SIG-M5 treated with dmso at 0.1 percent for 504 hours (cell line): ENCODE results near the gene MAGEC3.
A peak's percentile ranks its signal among the peaks of the same experiment; 100 is the strongest.
"Not testable (repeated sequence)": the region's sequence is repeated elsewhere in the genome, so short reads cannot be mapped to it uniquely, and the experiment has no call there.

Source experiments
- DNase-seq: peaks from one replicate; lab custom pipeline; 2025; ENCODE audit not compliant: unreplicated experiment; lab: John Stamatoyannopoulos, UW

The MAGEC3 gene, protein sequence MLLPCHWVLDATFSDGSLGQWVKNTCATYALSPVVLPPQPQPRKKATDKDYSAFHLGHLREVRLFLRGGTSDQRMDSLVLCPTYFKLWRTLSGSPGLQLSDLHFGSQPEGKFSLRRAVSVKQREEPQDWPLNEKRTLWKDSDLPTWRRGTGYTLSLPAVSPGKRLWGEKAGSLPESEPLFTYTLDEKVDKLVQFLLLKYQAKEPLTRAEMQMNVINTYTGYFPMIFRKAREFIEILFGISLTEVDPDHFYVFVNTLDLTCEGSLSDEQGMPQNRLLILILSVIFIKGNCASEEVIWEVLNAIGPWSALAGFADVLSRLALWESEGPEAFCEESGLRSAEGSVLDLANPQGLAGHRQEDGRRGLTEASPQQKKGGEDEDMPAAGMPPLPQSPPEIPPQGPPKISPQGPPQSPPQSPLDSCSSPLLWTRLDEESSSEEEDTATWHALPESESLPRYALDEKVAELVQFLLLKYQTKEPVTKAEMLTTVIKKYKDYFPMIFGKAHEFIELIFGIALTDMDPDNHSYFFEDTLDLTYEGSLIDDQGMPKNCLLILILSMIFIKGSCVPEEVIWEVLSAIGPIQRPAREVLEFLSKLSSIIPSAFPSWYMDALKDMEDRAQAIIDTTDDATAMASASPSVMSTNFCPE

DNA sequence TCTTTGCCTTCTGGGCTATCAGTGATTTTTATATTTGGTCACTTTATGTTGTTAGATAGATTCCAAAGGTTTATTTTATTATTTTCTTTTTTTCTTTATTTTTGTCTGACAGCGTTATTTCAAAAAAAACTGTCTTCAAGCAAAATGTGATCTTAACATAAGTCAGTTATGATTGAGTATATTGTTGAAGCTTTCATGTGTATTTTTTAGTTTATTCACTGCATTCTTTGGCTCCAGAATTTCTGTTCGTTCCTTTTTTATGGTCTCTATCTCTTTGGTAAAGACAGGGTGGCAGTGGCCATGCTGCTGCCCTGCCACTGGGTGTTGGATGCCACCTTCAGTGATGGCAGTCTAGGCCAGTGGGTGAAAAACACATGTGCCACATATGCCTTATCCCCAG is at the start of gene MAGEC3:
TSS of gene MAGEC3 (plus strand) at position 301 of the 400 bp plus-strand sequence. CDS start at position 301, 0 bp downstream.
- DNase-seq: no peak

DNA sequence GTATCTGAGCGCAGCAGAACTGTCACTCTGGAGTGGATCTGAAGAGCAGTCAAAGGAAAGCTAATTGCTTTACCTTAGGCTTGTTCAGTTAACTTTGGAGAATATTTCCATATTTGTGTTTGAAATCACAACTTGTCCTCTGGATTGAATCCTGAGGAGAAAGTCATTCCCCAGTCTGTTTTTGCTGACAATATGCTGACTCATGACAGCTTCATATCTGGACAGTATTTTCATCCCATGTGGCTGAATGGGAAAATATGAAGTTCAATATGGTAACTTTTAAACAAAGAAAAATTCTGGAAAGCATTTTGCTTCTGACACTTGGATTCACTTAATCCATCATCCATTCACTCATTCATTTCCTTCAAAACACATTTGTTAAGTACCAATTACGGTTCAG is 46.3 kb upstream of the MAGEC3 start:
- DNase-seq: no peak

DNA sequence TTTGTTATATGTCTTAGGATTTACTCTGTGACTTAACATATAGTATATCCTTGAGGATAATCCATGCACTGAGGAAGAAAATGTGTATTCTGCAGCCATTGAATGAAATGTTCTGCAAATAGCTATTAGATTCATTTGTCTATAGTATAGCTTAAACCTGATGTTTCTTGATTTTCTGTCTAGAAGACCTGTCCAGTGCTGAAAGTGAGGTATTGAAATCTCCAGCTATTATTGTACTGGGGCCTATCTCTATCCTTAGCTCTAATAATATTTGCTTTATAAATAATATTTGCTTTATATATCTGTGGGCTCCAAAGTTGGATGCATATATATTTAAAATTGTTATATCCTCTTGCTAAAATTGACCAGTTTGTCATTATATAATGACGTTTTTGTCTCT is 26.7 kb upstream of the MAGEC3 start:
- no peak for DNase-seq

DNA sequence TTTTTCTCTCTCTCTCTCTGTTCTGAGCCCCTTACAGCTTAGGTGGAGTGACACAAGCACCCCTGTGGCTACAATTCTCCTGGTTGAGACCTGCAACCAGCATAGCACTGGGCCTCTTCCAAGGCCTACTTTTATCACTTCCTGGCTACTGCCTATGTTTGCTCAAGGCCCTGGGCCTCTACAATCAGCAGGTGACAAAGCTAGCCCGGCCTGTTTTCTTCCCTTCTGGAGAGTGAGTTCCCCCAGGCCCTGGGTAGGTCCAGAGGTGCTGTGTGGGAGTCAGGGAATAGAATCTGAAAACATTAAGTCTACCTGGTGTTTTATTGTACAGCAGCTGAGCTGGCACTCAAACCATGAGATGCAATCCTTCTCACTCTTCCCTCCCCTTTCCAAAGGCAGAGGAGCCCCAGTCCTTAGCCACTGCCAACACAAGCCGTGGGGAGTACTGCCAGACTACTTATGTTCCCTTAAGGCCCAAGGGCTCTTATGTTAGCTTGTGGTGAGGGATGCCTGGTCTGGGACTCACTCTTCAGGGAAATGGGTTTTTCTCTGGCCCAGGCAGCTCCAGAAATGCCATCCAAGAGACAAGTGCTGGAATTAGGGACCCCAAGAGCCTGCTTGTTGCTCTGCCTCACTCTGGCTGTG is 23.8 kb upstream of the MAGEC3 start:
- DNase-seq: peak; percentile 27

DNA sequence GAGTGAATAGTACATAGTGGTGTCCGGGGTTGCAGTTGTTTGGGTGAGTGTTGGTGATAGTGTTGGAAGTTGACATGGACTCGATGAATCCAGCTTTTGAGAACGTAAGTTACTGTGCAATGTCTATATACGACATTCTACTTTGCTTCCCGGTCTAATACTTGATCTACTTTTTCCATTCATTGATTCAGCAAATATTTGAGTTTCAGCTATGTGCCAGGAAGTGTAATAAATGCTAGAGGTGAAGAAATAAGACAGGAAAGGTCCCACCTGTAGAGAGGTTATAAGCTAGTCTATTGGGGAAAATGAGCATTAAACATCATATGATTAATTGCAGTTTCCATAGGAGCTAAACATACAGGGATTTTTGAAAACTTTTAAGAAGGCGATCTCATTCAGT is 22.2 kb upstream of the MAGEC3 start:
- no peak for DNase-seq

DNA sequence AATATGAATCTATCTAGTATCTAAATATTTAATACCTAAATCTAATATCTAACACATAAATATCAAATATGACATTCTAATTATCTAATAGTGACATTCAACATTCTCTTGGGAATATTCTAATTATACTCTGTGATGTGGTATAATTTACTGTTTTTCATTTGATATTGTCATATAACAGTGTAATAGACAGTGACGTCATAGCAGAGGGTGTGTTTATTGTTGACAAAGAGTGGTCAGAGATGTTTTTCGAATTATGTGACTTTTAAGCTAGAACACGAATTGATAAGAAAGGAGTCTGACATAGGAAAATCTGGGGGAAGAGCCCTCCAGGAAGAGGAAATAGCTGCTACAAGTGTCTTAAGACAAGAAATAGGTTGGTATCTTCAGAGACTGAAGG is 5.9 kb upstream of the MAGEC3 start:
- DNase-seq: no peak

DNA sequence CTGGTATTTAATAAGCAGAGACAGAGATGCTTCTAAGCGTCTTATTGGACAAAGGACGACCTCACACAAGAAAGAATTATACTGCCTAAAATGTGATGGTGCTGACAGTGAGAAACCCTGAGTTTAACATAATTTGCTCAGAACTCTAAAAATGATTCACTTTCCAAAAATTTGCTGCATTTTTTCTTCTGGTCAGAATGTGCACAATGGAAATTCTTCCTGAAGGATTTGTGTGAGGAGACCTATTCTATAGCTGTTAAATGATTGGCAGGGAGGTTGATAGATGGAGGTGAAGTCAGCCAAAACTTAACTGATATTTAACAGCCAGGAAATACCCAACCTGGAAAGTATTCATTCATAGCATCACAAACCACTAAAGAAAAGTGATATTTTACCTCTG is 1.7 kb downstream of the MAGEC3 start:
- no peak for DNase-seq

DNA sequence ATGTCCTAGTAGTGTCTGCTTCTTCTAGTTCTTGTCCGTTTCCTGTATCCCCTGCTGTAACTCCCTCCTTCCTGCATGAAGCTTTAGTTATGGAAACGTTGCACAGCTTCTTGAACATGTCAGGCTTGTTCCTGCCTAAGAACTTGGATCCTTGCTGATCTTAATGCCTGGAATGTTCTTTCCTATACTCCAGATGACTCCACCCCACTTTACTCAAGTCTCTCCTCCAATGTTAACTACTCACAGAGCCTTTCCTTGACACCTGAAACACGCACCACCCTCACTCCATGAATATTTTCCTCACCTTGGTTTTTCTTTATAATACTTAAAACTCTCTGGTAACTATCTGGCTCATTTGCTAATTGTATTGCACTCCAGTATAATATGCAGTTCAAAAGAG is 19.4 kb downstream of the MAGEC3 start:
- DNase-seq: no peak

DNA sequence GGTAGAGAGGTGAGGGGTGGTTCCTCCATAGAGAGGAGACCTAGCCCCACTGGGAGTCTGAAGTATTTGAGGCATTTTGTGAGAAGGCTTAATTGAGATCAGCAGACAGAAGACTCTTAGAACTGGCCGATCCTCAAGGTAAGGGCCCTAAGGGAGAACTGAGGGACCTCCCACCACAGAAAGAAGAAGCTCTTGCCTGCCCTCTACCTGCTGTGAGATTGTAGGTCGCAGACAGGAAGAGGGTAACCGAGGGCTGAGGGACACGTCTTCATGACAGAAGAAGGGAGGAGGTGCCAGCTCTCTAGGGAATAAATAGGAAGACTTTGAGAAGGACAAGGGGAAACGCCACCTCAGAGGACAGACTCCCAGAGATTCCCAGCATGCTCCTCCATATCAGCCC is 41.5 kb downstream of the MAGEC3 start:
- DNase-seq: no peak

DNA sequence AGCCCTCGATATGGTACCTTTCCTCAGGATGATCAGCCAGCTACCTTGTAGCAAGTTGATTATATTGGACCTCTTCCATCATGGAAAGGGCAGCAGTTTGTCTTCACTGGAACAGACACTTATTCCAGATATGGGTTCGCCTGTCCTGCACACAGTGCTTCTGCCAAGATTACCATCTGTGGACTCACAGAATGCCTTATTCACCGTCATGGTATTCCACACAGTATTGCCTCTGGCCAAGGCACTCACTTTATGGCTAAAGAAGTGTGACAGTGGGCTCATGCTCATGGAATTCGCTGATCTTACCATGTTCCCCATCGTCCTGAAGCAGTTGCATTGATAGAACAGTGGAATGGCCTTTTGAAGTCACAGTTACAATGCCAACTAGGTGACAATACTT is 50.7 kb downstream of the MAGEC3 start:
- DNase-seq: not testable (repeated sequence)

DNA sequence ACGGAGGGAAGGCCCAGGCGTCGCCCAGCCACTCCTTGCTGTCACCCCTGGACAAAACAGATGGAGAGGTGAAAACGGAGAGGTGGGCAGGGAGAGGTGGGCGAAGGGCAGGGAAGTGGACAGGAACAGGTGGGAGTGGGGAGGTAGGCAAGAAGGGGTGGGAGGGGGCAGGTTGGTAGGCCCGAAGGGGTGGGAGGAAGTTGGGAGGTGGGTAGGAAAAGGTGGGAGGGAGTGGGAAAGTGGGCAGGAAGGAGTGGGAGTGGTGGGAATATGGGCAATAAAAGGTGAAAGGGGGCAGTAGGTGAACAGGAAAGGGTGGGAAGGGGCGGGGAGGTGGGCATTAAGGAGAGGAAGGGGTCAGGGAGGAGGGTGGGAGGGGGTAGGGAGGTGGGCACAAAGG is 56.6 kb downstream of the MAGEC3 start:
- no peak for DNase-seq

DNA sequence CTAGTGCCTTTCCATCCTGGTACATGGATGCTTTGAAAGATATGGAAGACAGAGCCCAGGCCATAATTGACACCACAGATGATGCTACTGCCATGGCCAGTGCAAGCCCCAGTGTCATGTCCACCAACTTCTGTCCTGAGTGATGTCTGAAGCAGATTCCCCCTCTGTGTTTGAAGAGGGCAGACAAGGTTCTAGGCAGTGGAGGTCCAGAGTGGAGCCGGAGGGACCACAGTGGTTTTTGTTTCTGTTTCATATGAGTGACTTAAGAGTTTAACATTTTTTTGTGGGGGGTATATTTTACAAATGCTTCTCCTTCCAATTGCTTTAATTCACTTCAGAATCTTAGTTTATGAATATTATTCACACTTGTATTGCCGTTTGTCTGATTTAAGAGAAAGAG is 59.6 kb downstream of the MAGEC3 start:
- no peak for DNase-seq

DNA sequence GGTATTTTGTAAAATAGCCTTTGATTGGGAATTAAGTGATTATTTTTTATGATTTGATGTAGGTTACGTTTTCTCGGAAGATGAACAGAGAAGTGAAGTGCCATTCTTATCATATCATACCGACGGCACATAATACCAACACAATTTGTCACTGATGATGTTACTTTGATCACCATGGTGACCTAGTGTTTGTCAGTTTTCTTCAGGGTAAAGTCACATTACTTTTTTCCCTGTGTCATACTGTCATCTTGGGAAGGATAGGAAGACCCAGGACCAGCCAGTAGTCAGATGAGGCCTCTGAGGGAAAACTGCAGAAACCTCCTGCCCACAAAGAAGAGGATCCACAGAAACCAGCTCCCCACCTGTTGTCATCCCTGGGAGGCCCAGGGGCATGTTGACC is 64.2 kb downstream of the MAGEC3 start:
- DNase-seq: no peak

DNA sequence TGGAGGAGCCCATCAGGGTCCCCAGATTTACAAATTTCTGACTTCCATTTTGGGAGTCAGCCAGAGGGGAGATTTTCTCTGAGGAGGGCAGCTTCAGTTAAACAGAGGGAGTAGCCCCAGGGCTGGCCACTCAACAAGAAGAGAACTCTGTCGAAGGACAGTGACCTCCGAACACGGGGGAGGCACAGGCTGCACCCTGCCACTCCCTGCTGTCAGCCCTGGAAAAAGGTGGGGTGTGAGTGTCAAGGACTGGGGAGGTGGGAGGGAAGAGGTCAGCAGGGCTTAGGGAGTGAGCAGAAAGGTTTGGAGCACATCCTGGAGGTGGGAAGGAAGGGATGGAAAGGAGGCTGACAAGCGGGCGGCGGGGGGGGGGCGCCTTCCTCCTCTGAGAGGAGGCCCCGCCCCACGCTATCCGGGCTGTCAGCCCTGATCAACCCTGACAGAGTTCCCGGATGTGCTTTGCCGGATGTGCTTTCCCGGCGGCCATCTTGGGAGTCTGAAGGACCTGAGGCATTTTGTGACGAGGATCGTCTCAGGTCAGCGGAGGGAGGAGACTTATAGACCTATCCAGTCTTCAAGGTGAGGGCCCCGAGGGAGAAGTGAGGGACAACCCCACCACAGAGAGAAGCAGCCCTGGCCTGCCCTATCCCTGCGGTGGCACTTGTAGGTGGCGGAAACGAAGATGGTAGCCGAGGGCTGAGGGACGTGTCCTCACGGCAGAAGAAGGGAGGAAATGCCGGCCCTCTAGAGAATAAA is 65.5 kb downstream of the MAGEC3 start, which contains the start of gene MAGEC1:
TSS of gene MAGEC1 (plus strand) at position 495 of the 756 bp plus-strand sequence. CDS start 1,179 bp downstream, outside the sequence.
- DNase-seq: no peak

DNA sequence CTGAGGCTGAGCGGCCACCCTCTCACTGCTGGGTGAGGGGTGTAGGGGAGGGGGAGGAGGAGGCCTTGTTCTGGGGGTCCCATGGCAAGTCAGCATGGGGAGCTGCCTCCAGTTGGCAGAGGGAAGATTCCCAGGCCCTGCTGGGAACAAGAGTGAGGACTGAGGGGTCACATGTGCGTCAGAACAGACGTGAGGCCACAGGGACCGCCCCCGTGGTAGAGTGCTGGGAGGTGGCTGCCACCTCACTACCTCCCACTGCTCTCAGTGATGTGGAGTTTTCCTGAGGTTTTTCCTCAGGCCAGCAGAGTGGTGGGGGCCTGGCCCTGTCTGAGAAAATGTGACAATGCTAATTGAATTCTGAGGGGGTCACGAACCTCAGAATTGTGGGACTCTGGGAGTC is 66.1 kb downstream of the MAGEC3 start:
- DNase-seq: no peak

DNA sequence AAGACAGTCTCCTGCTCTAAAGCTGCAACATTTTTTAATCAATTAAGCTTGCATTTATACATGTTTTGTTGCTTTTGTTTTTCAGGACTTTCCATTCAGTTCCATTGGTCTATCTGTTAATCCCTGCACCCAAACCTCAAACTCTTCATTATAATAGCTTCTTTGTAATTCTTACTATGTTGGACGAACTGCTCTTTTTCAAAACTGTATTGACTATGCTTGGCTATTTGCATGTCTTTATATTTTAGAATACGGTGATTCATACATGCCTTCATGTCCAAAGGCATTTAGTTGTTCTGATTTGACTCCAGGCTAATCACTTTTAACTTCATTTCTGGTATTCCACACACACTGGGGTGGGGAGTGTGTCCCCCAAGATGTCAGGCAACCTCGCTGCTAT is 79.7 kb downstream of the MAGEC3 start:
- no peak for DNase-seq

DNA sequence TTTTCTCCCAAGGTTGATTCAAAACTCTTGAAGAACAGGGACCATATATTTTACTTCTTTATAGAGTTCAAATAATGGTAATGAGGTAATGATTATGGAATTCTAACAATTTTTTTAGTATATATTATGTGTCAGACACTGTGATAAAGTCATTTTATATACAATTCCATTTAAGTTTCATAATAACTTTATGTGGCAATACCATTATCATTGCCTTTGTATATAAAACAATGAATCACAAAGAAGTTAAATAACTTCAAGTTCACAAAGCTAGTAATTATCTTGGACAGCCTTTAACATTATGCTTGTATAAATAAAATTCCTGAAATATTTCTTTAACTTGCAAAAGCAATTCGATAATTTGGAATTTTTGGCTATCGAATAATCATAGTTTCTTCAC is 86.2 kb downstream of the MAGEC3 start:
- no peak for DNase-seq

DNA sequence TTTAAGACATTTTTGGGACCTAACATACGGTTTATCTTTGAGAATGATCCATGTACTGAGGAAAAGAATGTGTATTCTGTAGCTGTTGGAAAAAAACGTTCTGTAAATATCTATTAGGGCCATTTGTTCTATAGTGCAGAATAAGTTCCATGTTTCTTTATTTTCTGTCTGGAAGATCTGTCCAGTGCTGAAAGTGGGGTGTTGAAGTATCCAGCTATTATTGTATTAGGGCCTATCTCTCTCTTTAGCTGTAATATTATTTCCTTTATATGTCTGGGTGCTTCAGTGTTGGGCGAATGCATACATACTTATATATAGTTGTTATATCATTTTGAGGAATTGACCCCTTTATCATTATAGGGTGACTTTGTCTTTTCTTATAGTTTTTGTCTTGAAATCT is 90.3 kb downstream of the MAGEC3 start:
- no peak for DNase-seq

DNA sequence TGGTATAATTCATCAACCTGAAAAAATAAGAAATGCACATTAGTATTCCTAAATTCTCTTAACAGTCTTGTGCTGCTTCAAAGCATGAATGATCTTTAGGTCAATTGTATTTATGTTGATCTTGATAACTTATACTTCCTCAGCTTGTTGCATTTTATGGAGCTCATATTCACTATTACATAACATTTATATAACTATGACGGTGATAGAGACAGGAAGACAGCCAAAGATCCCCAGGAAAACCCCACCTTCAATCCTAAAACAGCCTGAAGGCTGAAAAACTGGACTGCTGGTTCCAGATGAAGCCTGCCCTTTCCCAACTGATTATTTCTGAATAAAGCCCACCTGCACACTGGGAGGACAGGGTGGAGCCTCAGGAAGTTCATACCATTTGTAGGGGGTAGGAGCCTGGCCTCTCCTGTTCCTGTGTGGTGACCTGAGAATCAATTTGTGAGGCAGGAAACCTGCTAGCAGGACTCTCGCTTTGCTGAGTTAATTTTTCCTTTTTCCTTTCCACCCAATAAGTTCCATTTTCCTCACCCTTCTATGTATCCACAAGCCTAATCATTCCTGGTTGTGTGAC is 96.0 kb downstream of the MAGEC3 start:
- DNase-seq: no peak

DNA sequence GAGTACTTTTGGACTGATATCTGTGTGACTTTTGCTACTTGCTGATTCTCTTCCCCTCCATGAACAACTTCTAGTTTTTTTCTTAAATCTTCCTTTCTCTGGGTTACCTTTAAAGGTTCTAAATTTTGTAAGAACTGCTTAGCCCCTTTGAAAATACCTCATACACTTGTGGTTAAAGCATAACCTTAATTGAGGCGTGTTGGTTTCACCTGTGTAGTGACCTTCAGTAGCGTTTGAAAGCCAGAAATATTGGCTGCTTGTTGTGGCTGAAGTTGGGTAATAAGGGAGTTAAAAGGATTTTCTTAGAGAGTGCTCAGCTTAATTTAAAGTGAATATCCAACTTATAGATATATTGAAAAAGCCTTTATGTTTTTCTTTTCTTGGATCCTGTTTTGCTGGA is 97.5 kb downstream of the MAGEC3 start:
- no peak for DNase-seq

DNA sequence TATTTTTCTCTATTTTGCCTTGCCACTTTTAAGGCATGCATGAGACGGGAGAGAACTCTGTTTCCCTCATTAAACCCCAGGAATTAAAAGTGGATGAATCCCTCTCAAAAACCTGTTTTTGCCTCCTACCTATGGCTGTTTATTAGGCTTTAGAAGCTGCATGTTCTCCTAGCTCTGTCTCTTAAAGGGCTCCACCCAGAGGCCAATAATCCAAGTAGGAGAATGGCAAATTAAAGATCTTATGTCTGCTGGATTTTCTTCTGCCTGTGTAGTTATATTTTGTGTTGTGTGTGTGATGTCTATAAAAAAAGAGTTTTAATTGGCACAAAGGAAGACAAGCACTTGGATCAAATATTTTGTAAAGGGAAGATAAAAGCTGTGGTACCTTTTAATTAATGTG is 98.0 kb downstream of the MAGEC3 start:
- no peak for DNase-seq
